A549 (cell line): Measurements from ENCODE around the gene PTPRG.

Experiments
- CBX2 ChIP-seq: fragments of 200-600 bp; sonication (generic); IDR thresholded peaks from 2 replicates; pipeline ENCODE4 v1.6.1; 2016; ENCODE audit warnings: low read depth, mild to moderate bottlenecking, borderline replicate concordance
- CBX8 ChIP-seq: fragments of 200-600 bp; sonication (generic); IDR thresholded peaks from 2 replicates; pipeline ENCODE4 v1.6.1; 2016
- CEBPB ChIP-seq, 2 experiments: fragments of >200 bp in 1 of 2; sonication (Bioruptor Twin) in 1 of 2; formaldehyde crosslinking in 1 of 2; IDR thresholded peaks; 2 replicates each; pipeline ENCODE4 v1.6.1; 2012 to 2016
- EP300 ChIP-seq, 2 experiments: fragments of >200 bp; sonication (Bioruptor Twin); formaldehyde crosslinking; IDR thresholded peaks; 2 replicates in 1 of 2; 3 replicates in 1 of 2; pipeline ENCODE4 v1.6.1; 2016 to 2017
- JUNB ChIP-seq: fragments of >200 bp; sonication (Bioruptor Twin); formaldehyde crosslinking; IDR thresholded peaks from 2 replicates; pipeline ENCODE4 v1.6.1; 2016
- KDM5A ChIP-seq: fragments of 200-600 bp; sonication (generic); IDR thresholded peaks from 2 replicates; pipeline ENCODE4 v1.6.1; 2016; ENCODE audit warnings: antibody characterized with exemption, mild to moderate bottlenecking
- RAD21 ChIP-seq, 2 experiments: fragments of >200 bp in 1 of 2; sonication (Bioruptor Twin) in 1 of 2; formaldehyde crosslinking in 1 of 2; IDR thresholded peaks in 1 of 2; conservative IDR thresholded peaks in 1 of 2; 2 replicates in 1 of 2; 3 replicates in 1 of 2; pipeline ENCODE4 v1.6.1; 2012 to 2018; ENCODE audit warnings: inconsistent platforms in 1 of 2
- RFX5 ChIP-seq: fragments of 450-650 bp; IDR thresholded peaks from 2 replicates; pipeline ENCODE4 v1.7.1; 2014; ENCODE audit warnings: antibody characterized with exemption, mild to moderate bottlenecking, moderate library complexity
- USF2 ChIP-seq: fragments of 450-650 bp; IDR thresholded peaks from 2 replicates; pipeline ENCODE4 v1.6.1; 2014; ENCODE audit warnings: antibody characterized with exemption
- TF ChIP-seq, protein P1 (sequence below): fragments of >200 bp; sonication (Bioruptor Twin); formaldehyde crosslinking; IDR thresholded peaks from 3 replicates; pipeline ENCODE4 v1.5.1; 2016
- TF ChIP-seq, protein P2 (sequence below): fragments of 200-600 bp; sonication (generic); IDR thresholded peaks from 2 replicates; pipeline ENCODE4 v1.6.1; 2016; ENCODE audit warnings: antibody characterized with exemption, mild to moderate bottlenecking, moderate library complexity

DNA sequence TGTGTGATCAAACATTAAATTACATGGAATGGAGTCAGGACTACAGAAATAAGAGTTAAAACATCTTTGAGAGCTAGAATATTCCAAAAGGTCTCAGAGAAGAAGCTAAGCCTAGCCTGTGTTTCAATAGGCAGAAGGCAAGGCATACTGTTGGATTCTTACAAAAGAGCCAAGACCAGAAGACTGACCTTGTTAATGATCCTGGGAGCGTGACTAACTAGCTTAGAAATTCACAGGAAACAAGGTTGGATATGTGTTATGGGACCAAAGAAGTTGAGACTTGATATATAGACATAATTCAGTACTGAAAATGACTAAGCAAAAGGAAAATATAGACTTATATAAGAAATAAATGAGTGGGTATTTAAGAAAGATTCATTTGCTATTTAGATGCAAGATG lies 761.9 kb downstream of the PTPRG start:
- TF ChIP-seq, protein P1, sequence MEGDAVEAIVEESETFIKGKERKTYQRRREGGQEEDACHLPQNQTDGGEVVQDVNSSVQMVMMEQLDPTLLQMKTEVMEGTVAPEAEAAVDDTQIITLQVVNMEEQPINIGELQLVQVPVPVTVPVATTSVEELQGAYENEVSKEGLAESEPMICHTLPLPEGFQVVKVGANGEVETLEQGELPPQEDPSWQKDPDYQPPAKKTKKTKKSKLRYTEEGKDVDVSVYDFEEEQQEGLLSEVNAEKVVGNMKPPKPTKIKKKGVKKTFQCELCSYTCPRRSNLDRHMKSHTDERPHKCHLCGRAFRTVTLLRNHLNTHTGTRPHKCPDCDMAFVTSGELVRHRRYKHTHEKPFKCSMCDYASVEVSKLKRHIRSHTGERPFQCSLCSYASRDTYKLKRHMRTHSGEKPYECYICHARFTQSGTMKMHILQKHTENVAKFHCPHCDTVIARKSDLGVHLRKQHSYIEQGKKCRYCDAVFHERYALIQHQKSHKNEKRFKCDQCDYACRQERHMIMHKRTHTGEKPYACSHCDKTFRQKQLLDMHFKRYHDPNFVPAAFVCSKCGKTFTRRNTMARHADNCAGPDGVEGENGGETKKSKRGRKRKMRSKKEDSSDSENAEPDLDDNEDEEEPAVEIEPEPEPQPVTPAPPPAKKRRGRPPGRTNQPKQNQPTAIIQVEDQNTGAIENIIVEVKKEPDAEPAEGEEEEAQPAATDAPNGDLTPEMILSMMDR, result no peak
- TF ChIP-seq CBX2 (no peak), EP300 (IDR thresholded peaks at IDR 0.05) (no peak), KDM5A (no peak), RAD21 (conservative IDR thresholded peaks at IDR 0.05 in 1 of 2, IDR thresholded peaks at IDR 0.05 in 1 of 2) (no peak), USF2 (no peak), JUNB (no peak), CBX8 (no peak), RFX5 (no peak), CEBPB (IDR thresholded peaks at IDR 0.05) (no peak)
- TF ChIP-seq, protein P2, sequence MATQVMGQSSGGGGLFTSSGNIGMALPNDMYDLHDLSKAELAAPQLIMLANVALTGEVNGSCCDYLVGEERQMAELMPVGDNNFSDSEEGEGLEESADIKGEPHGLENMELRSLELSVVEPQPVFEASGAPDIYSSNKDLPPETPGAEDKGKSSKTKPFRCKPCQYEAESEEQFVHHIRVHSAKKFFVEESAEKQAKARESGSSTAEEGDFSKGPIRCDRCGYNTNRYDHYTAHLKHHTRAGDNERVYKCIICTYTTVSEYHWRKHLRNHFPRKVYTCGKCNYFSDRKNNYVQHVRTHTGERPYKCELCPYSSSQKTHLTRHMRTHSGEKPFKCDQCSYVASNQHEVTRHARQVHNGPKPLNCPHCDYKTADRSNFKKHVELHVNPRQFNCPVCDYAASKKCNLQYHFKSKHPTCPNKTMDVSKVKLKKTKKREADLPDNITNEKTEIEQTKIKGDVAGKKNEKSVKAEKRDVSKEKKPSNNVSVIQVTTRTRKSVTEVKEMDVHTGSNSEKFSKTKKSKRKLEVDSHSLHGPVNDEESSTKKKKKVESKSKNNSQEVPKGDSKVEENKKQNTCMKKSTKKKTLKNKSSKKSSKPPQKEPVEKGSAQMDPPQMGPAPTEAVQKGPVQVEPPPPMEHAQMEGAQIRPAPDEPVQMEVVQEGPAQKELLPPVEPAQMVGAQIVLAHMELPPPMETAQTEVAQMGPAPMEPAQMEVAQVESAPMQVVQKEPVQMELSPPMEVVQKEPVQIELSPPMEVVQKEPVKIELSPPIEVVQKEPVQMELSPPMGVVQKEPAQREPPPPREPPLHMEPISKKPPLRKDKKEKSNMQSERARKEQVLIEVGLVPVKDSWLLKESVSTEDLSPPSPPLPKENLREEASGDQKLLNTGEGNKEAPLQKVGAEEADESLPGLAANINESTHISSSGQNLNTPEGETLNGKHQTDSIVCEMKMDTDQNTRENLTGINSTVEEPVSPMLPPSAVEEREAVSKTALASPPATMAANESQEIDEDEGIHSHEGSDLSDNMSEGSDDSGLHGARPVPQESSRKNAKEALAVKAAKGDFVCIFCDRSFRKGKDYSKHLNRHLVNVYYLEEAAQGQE, result no peak
